Measurements from ENCODE around the gene TRAP1.

Gene TRAP1

GRCh38 chr16:3738128-3738527 is 20.8 kb upstream of the TRAP1 start:
- no peak for DNase-seq

- DNase-seq, result no peak
Observed at GRCh38 chr16:3737181-3737580, 19.9 kb upstream of the TRAP1 start.

- DNase-seq, result no peak
Observed at GRCh38 chr16:3736116-3736515, 18.8 kb upstream of the TRAP1 start.

- DNase-seq, result no peak
Observed at GRCh38 chr16:3735541-3735940, 18.2 kb upstream of the TRAP1 start.

GRCh38 chr16:3734758-3735221 is 17.5 kb upstream of the TRAP1 start:
- no peak for DNase-seq

GRCh38 chr16:3734084-3734757 is 16.9 kb upstream of the TRAP1 start:
- DNase-seq, result no peak

- DNase-seq, result no peak
Observed at GRCh38 chr16:3732171-3732570, 14.8 kb upstream of the TRAP1 start.

GRCh38 chr16:3731126-3731935 is 14.0 kb upstream of the TRAP1 start:
- DNase-seq, result no peak

GRCh38 chr16:3730161-3731125 is 13.1 kb upstream of the TRAP1 start:
- DNase-seq, result no peak

- no peak for DNase-seq
Observed at GRCh38 chr16:3729161-3730112, 12.1 kb upstream of the TRAP1 start.

GRCh38 chr16:3728424-3729160 is 11.3 kb upstream of the TRAP1 start:
- DNase-seq, result no peak

GRCh38 chr16:3727806-3728381 is 10.6 kb upstream of the TRAP1 start:
- no peak for DNase-seq

- no peak for DNase-seq
Observed at GRCh38 chr16:3726021-3726687, 8.8 kb upstream of the TRAP1 start.

- DNase-seq, result no peak
Observed at GRCh38 chr16:3725276-3725675, 8.0 kb upstream of the TRAP1 start.

GRCh38 chr16:3722508-3722907 is 5.2 kb upstream of the TRAP1 start:
- no peak for DNase-seq

GRCh38 chr16:3720418-3720817 is 3.1 kb upstream of the TRAP1 start:
- DNase-seq, result no peak

GRCh38 chr16:3718628-3719027 is 1.3 kb upstream of the TRAP1 start:
- no peak for DNase-seq

GRCh38 chr16:3718019-3718391 is 681 bp upstream of the TRAP1 start:
- no peak for DNase-seq

GRCh38 chr16:3716831-3717234 is 491 bp downstream of the TRAP1 start:
- no peak for DNase-seq

GRCh38 chr16:3715430-3715829 is 1.9 kb downstream of the TRAP1 start:
- DNase-seq, result no peak

Data from right kidney (tissue), 1 donor.